GM12892 (cell line): Measurements from ENCODE around the gene NKX6-2.
"Not testable (repeated sequence)": the region's sequence is repeated elsewhere in the genome, so short reads cannot be mapped to it uniquely, and the experiment has no call there.

Experiments used
- POLR2A ChIP-seq: IDR thresholded peaks from 2 replicates; pipeline ENCODE4 v1.6.1; 2011; ENCODE audit warnings: low read depth, low read length, control low read depth
- POLR2AphosphoS5 ChIP-seq: IDR thresholded peaks from 2 replicates; pipeline ENCODE4 v1.6.1; 2011; ENCODE audit warnings: low read depth, low read length, control low read depth
- TAF1 ChIP-seq: IDR thresholded peaks from 2 replicates; pipeline ENCODE4 v1.6.1; 2011; ENCODE audit warnings: low read depth, mild to moderate bottlenecking, control low read depth, low read length, borderline replicate concordance

- TF ChIP-seq POLR2A, POLR2AphosphoS5, TAF1: not testable (repeated sequence)
These were observed 40.0 kb upstream of the NKX6-2 start for GRCh38 chr10:132825783-132826523.
